Measurements from ENCODE around the gene SELP.

SELP gene

DNA sequence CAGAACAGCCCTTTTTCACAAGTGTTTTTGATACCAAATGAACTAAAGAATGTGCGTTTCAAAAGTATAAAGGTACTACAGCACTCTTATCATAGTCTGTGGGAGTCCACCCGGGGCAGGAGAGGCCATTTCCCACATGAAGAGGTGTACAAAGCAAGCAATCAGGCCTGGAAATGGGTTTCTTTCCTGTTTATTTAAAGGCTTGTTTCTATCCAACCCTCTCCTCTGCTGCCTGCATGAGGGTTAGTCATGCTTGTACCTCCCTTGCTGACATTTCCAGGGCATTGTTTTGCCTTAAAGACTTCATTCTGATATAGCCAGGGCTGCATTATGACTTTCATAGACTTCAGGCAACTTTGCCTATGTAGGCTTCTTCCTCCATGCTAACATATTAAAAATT is 11.6 kb downstream of the SELP start:
- no peak for DNase-seq

DNA sequence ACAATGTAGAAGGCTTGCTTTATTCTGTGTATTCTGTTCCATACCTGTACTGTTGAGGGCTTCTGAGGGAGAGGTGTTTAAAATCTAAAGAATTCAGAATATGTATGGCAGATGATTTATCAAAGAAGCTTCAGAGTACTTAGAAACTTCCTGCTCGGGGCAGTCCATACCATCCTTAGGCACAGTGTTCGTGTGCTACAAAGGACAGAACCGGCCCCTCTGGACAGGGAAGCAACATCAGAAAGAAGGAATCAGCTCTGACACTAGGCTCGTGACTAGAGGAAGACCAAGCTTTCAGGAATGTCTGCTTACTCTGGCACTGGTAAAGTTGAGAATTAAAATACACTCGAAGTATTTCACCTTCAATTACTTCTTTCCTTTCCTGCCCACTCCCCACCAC is 14.1 kb downstream of the SELP start:
- no peak for DNase-seq

DNA sequence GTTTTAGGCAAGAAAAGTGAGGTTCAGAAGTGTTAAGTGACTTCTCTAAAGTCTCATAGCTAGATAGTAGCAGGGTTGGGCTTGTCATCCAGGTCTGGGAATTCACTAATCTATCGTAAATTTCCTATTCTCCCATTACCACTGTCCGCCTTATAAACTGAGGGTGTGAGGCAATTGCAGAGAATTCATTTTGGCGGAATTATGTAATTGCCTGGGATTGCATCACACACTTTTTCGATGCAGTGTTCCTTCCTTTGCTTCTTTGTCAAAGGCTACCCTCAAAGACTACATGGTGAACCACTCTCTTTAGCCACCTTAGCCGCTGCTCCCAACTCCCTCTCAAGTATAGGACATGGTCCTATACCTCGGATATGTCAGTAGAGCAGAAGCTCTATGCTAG is 19.1 kb downstream of the SELP start:
- DNase-seq = no peak

DNA sequence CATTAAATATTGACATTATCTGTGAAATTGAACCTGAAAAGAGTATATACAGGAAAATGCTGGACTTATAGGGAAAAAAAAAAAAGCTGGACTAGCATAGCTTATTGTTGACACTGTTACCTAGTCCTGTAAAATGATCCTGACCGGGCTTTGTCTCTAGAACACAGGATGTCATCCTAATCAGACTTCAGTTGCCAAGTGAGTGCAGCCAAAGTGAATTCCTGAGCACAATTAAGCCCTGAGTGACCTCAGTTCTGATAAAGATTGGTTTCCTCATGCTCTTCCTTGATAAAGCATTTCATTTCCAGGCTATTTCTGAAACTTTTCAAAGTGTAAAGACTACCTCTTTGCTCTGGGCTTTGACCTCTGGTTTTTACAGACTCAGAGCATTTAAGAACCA is 19.8 kb downstream of the SELP start:
- DNase-seq = no peak

DNA sequence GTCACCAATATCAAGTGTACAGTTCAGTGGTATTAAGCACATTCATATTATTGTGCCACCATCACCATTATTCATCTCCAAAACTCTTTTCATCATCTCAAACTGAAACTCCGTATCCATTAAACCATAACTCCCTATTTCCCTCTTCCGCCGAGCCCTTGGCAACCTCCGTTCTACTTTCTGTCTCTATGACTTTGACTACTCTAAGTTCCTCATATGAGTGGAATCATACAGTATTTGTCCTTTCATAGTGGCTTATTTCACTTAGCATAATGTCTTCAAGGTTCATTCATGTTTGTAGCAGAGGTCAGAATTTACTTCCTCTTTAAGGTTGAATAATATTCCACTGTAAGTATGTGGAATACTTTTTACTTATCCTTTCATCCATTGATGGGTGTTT is 21.7 kb downstream of the SELP start:
- no peak for DNase-seq

DNA sequence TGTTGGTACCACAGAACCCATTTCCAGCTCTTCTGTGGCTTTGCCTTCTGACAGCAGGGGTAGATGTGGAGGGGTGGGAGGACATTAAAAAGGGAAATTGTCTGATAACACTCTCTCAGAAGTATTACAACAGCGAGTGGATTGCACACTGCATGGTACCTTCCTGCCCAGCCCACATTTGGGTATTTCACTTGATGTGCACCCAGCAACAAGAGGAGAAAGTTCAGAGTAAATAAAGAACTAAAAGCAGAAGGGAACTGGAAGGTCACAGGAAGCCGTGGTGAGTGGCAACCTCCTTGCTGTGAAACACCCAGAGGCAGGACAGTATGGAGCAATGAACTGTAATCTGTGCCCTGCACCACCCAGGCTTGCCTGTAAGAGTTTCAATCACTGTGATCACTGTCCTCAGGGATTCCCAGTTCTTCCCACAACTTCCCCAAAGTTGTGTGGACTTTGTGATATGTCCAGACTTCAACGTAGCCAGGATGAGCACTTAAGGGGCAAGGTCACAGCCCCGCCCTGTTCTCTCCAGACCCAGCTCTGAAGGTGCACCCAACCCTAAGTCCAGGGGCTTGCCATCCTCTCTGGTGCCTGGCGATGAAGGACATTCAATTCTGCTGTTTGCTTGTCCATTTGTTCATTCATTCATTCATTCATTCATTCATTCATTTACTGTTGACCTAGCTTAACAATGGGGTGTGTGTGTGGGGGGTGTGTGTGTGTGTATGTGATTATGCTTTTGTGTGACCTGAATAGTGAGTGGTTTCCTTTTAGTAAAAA is 25.0 kb downstream of the SELP start:
- DNase-seq = peak; percentile 69

DNA sequence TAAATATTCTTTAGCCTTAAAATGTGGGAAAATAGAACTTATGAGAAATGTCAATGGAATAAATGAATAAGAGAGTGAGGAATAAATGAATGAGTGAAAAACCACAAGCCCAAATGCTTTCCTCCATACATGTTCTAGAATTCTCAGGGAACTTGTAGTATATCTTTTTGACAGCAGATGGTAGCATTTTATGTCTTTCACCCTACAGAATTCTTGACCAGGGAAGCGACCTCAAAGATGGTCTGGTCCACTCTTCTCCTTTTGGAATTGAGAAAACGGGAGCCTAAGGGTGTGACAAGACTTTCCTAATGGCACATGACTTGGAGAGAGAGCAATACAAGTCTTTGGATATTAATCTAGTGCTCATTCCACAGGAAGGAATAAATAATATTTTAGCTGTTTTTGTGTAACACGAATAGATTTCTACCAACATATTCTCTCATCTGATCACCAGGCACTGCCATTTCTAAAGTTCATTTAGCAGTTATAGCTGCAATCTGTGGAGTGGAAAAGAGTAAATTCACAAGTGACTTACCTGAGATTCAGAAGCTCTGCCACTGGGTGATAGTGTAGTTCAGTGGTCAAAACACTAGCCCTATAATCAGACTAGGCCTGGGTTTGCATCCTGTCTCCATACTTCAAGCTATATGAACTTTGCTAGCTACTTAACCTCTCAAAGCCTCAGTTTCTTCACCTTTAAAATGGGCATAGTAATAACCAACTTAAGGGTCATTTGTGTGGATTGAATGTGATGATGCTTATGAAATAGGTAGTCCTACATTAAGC is 28.6 kb downstream of the SELP start:
- peak; percentile 57 for DNase-seq

DNA sequence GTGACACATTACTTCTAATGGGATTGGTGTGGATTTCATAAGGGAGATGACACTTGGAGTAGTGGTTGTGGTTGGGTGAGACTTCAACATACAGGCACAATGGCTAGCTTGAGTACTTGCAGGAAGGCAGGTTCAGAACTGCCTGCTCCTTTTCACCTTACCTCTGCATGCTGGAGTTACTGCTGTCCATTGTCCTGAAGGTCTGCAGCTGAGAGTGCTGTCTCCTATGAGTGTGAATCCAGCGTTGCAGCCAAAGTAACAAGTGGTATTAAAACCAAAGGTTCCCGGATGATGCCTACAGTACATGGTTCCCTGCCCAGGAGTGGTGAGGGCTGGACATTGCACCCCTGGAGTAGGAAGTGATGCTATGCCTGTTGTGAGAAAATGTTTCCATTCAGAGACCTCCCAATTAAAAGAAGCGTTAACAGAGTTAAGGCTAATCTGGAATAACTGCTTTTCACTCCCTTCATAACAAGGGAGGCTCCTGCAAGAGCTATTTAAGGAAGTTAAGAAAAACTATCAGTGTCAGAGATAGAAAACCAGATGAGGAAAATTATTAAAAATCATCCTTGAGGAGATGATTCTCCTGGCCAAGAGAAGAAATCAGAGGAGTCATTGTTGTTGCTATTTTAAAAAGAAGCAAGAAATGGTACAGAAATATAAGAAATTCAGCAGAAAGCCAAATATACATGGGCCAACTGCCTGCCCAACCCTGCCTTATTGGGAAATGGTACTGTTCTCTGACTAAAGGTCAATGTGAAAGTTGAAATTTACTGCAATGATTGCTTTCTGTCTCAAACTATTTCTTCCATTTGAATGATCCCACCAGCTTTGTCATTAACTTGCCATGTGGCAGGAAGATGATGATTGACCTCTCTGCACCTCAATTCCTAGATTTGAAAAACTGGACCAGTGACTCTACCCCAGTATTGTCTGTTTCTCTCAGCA is 33.9 kb downstream of the SELP start:
- DNase-seq = no peak

DNA sequence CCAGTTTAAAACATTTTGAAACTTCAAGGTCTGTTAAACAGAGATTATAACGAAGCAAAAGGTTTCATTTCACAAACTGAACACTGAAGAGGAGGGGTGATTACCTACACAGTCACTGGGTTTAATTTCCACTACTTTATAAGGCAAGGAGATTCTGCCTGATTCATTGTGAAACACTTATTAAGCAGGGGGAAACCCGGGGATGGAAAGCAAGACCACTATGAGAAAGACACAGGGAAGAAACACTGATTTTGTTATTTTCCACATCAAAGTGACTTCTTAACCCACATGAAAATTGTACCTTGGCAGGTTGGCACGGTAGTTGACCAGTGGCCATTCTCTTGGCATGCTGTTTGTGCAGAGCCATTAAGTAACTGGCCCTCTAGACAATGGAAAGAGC is 35.5 kb downstream of the SELP start:
- no peak for DNase-seq

DNA sequence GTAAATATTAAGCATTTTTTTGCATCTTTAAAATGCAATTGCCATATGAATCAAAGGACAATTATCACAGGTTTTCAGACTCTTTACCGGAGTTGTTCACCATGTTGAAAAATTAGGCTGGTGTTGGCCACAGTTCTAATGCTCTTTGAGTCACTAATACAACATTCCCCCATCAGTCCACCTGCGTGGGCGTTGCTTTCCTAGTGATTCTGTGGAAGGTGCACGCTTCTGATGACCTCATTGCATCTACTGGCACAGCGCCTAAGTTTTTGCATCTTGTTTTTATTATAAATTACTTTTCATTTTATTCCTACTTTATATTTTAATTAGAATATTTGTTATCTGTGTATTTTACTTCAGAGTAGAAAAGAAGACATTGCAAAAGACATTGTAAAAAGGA is 39.0 kb downstream of the SELP start:
- no peak for DNase-seq

DNA sequence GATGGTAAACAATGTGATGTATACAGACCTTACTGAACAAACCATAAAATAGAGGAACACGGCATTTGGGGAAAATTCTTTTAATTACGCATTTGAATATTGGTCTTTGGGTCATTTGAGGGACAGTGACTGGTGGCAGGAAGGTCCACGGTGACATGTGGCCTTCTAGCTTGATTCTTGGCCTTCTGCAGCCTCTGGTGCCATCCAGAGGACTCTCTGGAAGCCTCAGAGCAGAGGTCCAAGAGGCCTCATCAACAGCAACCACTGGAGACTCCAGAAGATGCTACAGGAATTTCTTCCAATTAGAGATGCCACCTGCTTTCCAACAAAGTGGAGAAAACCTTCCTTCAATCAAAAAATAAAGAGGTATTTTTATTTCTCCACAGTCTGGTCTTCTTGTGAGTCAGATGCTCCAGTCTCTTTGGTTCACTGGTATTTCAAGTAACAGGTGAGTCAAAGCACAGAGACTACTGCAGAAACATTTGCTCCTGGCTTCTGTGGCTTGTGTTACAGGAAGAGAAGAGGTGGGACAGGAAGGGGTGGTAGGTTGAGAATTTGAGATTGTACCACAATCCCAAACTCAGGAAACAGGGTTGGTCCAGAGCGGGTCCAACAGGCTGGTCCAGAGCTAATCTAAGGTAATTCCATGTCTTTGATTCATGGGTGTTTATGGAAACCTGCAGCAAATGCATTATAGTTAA is 41.0 kb downstream of the SELP start:
- no peak for DNase-seq

DNA sequence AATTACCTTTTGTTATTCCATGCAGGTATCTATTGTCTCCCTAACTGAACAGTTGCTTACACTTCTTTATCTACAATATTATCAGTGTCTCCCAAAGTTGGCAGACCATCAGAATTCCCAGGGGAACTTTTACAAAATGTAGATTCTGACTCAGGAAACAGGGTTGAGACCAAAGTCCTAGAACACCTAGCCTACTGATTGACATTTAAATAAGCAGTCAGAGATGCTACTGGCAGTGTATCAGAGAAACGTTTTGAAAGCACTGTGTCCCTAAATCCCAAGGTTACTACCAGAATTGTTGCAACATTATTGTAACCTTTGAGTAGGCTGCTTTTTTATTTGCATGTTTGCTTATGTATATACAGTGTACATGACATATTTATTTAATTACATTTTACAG is 41.8 kb downstream of the SELP start:
- DNase-seq = no peak

DNA sequence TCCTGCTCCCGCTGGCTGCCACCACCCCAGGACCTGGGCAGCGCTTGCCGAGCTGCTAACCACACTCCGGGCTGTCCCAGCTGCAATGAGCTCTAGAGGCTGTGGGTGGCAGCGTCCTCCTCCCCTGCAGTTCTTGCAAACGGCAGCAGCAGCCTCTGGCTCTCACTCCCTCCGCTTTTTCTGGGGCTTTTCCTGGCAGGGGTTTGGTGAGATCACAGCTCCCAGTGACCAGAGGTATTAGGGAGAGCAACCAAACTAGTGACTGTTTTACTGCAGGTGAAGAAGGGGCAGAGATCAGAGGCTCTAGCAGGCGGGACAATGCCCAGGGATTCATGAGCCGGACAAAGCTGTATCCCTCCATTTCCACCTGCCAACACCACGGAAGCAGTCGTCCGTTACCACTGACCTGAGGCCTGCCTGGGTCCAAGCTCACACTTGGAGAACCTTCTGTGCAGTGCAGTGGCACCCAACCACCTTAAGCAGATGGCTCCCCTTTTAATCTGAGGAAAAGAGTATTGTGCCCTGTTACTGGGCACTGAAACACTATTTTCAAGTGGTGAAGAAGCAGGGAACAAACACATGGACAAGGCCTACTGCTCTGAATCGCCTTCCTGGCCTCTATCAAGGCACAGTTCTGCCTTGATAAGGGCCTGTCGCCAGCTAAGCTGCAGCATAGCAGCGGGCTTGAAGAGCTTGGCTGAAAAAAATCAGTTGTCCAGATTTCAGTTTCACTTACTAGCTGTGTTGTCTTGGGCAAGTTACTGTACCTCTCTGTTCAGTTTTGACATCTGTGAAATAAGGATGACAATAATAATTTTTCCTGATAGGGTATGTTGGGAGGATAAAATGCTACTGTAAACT is 43.3 kb downstream of the SELP start, which contains the start of gene F5:
Gene F5, minus strand, starts transcription at position 87 of the 861 bp plus-strand sequence. CDS start 95 bp downstream, outside the sequence.
- DNase-seq = peak; percentile 79

DNA sequence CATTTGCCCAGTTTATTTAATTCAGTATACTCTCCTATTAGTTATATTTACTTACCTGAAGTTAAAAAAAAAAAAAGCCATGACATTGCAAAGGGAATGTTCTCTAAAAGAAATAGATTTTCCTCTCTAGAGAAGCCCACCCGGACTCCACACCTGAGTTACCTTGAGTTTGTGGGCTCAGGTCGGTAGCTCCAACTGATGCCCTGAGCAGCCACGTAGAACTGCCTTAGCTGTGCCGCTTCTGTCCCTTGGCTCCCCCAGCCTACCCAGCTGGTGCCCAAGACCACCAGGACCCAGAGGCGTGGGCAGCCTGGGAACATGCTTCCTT is 43.9 kb downstream of the SELP start:
- no peak for DNase-seq

DNA sequence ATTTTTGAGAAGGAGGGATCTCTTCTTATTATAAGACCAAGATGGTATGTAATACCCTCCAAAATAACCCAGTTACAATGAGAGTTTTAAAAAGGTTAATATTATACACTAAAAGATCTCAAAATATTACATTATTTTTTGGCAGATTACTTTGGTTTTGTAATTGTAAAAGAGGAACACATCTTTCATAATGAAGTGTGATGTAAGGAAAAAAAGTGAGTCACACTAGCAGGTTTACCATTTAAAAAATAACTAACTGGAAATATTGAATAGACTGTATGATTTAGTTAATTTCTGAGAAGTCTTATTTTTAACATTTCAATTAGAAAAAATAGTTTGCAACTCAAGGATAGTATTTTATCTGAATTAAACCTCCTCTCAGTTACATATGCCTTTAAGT is 44.7 kb downstream of the SELP start:
- DNase-seq = no peak

DNA sequence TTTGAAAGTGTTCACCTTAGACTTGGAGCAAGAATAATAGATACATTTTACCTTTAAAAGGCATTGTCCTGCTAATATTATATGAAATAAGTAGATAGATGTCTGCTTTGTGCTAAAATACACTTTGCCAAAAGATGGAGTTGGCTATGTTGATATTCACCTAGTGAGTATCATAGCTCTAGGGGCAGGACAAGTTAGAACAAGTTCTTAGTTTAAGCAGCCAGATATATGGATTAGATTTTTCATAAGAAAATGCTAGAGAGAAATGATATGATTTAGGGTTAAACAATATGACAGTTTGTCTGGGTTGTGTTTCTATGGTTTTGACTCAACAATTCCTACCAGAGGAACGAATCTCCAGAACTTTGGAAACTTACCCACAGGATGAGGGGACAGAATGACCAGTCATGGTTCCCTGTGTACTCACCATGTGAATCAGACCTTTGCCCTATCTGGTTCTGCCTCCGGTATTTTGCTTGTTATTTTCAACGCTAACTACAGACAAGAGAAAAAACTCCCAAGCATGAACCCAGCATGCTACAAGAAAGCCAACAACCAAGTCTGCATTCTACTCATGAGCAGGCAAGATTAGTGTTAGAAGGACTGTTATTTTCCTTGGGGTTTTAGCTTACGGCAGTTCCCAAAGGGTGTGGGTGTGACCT is 45.3 kb downstream of the SELP start:
- DNase-seq = peak; percentile 30

DNA sequence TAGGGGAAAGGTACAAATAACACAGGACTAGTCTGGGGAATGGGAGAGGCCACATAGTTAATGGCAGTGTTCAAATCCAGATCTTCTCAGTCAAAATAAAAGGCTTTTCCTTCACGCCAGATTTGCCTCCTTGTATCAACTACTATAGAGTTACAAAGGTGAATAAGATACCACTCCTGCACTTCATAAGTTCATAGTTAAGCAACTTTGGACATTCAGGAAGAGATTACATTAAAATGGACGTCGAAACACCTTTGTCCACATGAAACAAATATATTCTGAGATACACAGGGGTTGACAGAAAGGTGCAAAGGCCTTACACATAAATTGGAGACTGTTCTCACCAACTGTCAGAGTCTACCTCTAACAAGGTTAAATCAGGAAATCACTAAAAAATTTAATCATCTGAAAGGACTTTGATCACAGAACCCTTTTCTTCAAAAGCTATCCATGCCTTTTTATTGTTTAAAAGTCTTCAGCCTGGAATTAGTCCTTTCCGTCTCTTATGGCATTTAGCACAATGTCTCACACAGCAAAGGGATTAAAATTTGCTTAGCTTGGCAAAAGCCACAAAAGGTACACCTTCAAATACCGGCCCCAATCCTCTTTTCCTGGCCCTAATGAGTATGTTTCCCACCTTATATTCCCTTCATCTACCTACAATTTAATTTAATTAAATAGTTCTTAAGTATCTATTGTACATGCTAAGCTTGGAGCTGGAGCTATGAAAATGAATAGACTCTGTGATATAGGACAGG is 51.8 kb downstream of the SELP start:
- no peak for DNase-seq

DNA sequence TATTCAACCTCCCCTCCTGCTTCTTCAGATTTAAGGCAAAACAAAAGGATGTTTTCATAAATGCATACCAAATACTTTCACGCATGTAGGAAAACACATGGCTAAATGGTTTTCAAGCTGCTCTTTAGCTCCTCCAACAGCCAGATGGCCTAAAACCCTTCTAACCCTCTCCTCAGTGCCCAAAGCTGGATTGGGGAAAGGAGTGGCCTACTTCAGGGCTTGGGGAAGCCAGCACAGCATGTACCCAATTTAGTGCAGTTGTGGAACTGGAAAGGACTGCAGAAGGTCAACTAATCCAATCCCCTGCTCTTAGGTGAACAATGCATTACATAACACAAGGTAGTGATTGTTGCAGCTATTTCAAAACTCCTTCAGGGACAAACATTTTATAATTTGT is 53.0 kb downstream of the SELP start:
- DNase-seq = no peak

DNA sequence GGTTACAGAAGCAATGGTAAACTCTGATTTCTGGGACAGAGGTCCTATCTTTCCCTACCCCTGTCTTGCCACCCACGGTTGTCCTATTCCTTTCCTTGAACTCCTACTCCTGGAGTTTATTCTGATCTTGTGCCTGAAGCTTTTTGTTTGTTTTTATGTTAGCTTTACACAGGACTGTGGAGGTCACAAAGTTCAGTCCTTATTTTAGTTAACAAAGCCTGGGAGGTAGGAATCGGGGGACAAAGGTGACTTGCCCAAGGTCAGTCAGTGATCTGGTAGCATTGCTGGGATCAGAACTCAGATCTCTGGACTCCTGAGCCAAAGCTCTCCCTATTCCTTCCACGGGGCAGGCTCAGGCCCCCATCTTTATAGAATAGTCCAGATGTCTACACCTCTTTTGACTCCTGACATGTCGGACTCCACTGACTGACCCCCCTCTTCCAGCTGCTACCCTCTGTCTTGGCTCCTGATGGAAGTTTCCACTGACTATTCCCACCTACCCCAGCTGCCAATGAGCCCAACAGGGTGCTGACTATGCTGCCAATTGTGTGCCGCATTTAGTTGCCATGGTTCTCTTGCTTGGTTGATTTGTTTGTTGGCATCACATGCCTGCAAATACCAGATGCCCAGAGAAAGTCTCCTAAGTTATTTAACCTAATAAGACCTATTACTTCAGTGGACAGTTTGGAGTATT is 53.5 kb downstream of the SELP start:
- no peak for DNase-seq

DNA sequence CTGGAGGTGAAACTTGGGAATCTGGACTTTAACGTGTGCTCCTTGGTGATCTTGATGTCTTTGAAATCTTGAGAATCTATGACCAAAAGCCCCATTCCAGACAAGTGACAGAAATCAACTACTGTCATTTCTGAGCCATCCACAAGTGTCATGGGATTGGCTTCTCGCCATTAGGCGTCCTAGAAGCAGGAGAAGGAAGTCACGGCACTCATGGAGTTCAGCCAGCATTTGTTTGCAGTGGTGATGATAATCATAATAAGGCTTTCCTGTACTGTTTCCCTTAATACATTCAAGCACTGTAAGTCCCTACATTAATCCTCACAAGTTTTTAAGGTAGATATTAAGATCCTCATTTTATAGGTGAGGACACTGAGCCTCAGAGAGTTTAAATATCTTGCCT is 55.6 kb downstream of the SELP start:
- no peak for DNase-seq

Data from CD4-positive, alpha-beta T cell treated with Interleukin-17A for 1 hour (primary cell).